Loucy (cell line): ENCODE measurements around the gene OVOL3.

ENCODE experiments used
- H2AFZ ChIP-seq: fragments of 200-600 bp; sonication (generic); 2 replicates; pipeline ENCODE4 v1.6.0; 2016; ENCODE audit warnings: antibody characterized with exemption, mild to moderate bottlenecking, low read length, moderate library complexity
- H3F3A ChIP-seq: fragments of 200-600 bp; 2 replicates; pipeline ENCODE4 v1.6.0; 2016; ENCODE audit warnings: antibody characterized with exemption, low read depth, mild to moderate bottlenecking
- H3K27me3 ChIP-seq: fragments of 200-600 bp; sonication (generic); 2 replicates; pipeline ENCODE4 v1.6.1; 2014; ENCODE audit warnings: low read length, mild to moderate bottlenecking; ENCODE audit not compliant: insufficient read depth, poor library complexity, severe bottlenecking
- H3K36me3 ChIP-seq: fragments of 200-600 bp; sonication (generic); 2 replicates; pipeline ENCODE4 v1.6.1; 2016; ENCODE audit warnings: low read length; ENCODE audit not compliant: insufficient read depth
- H3K4me1 ChIP-seq: fragments of 200-600 bp; sonication (generic); 2 replicates; pipeline ENCODE4 v1.5.1; 2014; ENCODE audit warnings: low read length, mild to moderate bottlenecking; ENCODE audit not compliant: insufficient read depth, poor library complexity, severe bottlenecking
- H3K4me2 ChIP-seq: fragments of 200-600 bp; sonication (generic); 2 replicates; pipeline ENCODE4 v1.6.0; 2014; ENCODE audit warnings: antibody characterized with exemption, low read length, low read depth, mild to moderate bottlenecking; ENCODE audit not compliant: poor library complexity, severe bottlenecking
- H3K4me3 ChIP-seq: fragments of 200-600 bp; sonication (generic); 2 replicates; pipeline ENCODE4 v1.5.1; 2014; ENCODE audit warnings: low read length, mild to moderate bottlenecking, mixed read lengths; ENCODE audit not compliant: poor library complexity, severe bottlenecking
- H3K79me2 ChIP-seq: fragments of 200-600 bp; sonication (generic); 2 replicates; pipeline ENCODE4 v1.6.1; 2014; ENCODE audit warnings: low read length; ENCODE audit not compliant: insufficient read depth
- H3K9ac ChIP-seq: fragments of 200-600 bp; sonication (generic); 2 replicates; pipeline ENCODE4 v1.6.0; 2014; ENCODE audit warnings: mild to moderate bottlenecking, low read depth, low read length, moderate library complexity; ENCODE audit not compliant: poor library complexity, severe bottlenecking
- H3K9me2 ChIP-seq: fragments of 200-600 bp; sonication (generic); replicated peaks from 2 replicates; pipeline ENCODE4 v1.6.1; 2016; ENCODE audit warnings: low read depth, low read length, mixed read lengths
- H3K9me3 ChIP-seq: fragments of 200-600 bp; sonication (generic); 2 replicates; pipeline ENCODE4 v1.6.1; 2014; ENCODE audit warnings: mild to moderate bottlenecking, antibody characterized with exemption, low read length, low read depth; ENCODE audit not compliant: insufficient read depth
- H4K20me1 ChIP-seq: fragments of 200-600 bp; sonication (generic); 2 replicates; pipeline ENCODE4 v1.6.0; 2014; ENCODE audit warnings: antibody characterized with exemption, low read length, mild to moderate bottlenecking; ENCODE audit not compliant: insufficient read depth, poor library complexity, severe bottlenecking
- CTCF ChIP-seq: fragments of 200-600 bp; sonication (generic); conservative IDR thresholded peaks from 2 replicates; pipeline ENCODE4 v1.5.1; 2014; ENCODE audit warnings: mild to moderate bottlenecking, antibody characterized with exemption, low read length
- EZH2phosphoT487 ChIP-seq: fragments of 200-600 bp; IDR thresholded peaks from 2 replicates; pipeline ENCODE4 v1.6.1; 2018; ENCODE audit warnings: antibody characterized with exemption, mild to moderate bottlenecking, moderate library complexity, borderline replicate concordance

OVOL3 gene

GRCh38 chr19:36150586-36150985, 39.6 kb downstream of the OVOL3 start:
- H3F3A ChIP-seq = no peaks in the 10 kb centered on the region
- no peaks in the 10 kb centered on the region for H3K79me2 ChIP-seq
- TF ChIP-seq EZH2phosphoT487 = no peak
- no peak for TF ChIP-seq CTCF
- no peak overlapping the region for H3K4me3 ChIP-seq
- no peaks in the 10 kb centered on the region for H3K4me1 ChIP-seq
- H3K4me2 ChIP-seq = no peak overlapping the region
- peaks cover 3% of the 10 kb centered on the region for H4K20me1 ChIP-seq
- no peak overlapping the region for H2AFZ ChIP-seq
- no peaks in the 10 kb centered on the region for H3K27me3 ChIP-seq
- H3K9ac ChIP-seq = no peak overlapping the region
- H3K9me2 ChIP-seq = no peaks in the 10 kb centered on the region
- peaks cover 38% of the 10 kb centered on the region; the same call in 1 of the 2 replicates for H3K36me3 ChIP-seq
- no peaks in the 10 kb centered on the region for H3K9me3 ChIP-seq

GRCh38 chr19:36151144-36152018, 40.4 kb downstream of the OVOL3 start:
- no peak overlapping the region for H2AFZ ChIP-seq
- H3K36me3 ChIP-seq = peaks cover 30% of the 10 kb centered on the region; the same call in 1 of the 2 replicates
- H3K4me3 ChIP-seq = no peak overlapping the region
- no peaks in the 10 kb centered on the region for H3K4me1 ChIP-seq
- TF ChIP-seq CTCF (no peak), EZH2phosphoT487 (no peak)
- no peaks in the 10 kb centered on the region for H3K79me2 ChIP-seq
- H3F3A ChIP-seq = no peaks in the 10 kb centered on the region
- H4K20me1 ChIP-seq = peaks cover 3% of the 10 kb centered on the region
- H3K9ac ChIP-seq = no peak overlapping the region
- H3K4me2 ChIP-seq = no peak overlapping the region
- no peaks in the 10 kb centered on the region for H3K9me2 ChIP-seq
- H3K27me3 ChIP-seq = no peaks in the 10 kb centered on the region
- H3K9me3 ChIP-seq = no peaks in the 10 kb centered on the region

GRCh38 chr19:36152019-36152351, 41.0 kb downstream of the OVOL3 start:
- H2AFZ ChIP-seq = no peak overlapping the region
- no peaks in the 10 kb centered on the region for H3F3A ChIP-seq
- no peaks in the 10 kb centered on the region for H3K4me1 ChIP-seq
- H3K9me2 ChIP-seq = no peaks in the 10 kb centered on the region
- no peaks in the 10 kb centered on the region for H3K79me2 ChIP-seq
- H3K9me3 ChIP-seq = no peaks in the 10 kb centered on the region
- peaks cover 3% of the 10 kb centered on the region for H4K20me1 ChIP-seq
- TF ChIP-seq EZH2phosphoT487 (no peak), CTCF (no peak)
- H3K4me3 ChIP-seq = no peak overlapping the region
- peaks cover 26% of the 10 kb centered on the region; the same call in 1 of the 2 replicates for H3K36me3 ChIP-seq
- H3K9ac ChIP-seq = no peak overlapping the region
- no peak overlapping the region for H3K4me2 ChIP-seq
- no peaks in the 10 kb centered on the region for H3K27me3 ChIP-seq
